AG09319 (cell line): ENCODE results near the gene DHX35.

Source experiments
- DNase-seq: peaks from one replicate; pipeline ENCODE4 v3.0.0-alpha.2; 2010; ENCODE audit warnings: low read depth; ENCODE audit errors: extremely low read depth
- CTCF ChIP-seq: IDR thresholded peaks from 2 replicates; pipeline ENCODE4 v1.5.1; 2011; ENCODE audit warnings: low read depth, mild to moderate bottlenecking, inconsistent platforms, low read length, moderate library complexity

The DHX35 gene

GRCh38 chr20:39057143-39057542 is 95.0 kb downstream of the DHX35 start:
- DNase-seq, result no peak
- TF ChIP-seq CTCF, result no peak

GRCh38 chr20:39057911-39058310 is 95.8 kb downstream of the DHX35 start:
- TF ChIP-seq CTCF, result no peak
- no peak for DNase-seq

- no peak for TF ChIP-seq CTCF
- DNase-seq, result no peak
Measured at GRCh38 chr20:39059036-39059435, 96.9 kb downstream of the DHX35 start.

- no peak for DNase-seq
- no peak for TF ChIP-seq CTCF
Measured at GRCh38 chr20:39066471-39067242, 104.5 kb downstream of the DHX35 start.

- TF ChIP-seq CTCF, result no peak
- no peak for DNase-seq
Measured at GRCh38 chr20:39067526-39068216, 105.5 kb downstream of the DHX35 start.

- DNase-seq, result no peak
- TF ChIP-seq CTCF, result no peak
Measured at GRCh38 chr20:39069976-39070375, 107.8 kb downstream of the DHX35 start.

- DNase-seq, result peak; percentile 20
- TF ChIP-seq CTCF, result no peak
Measured at GRCh38 chr20:39070484-39071231, 108.5 kb downstream of the DHX35 start.
